CD4-positive, alpha-beta memory T cell (primary cell): ENCODE results near the gene ZXDC. TPM values are rescaled to one million over a fixed set of nuclear protein-coding genes. Genes with fewer than 3 reads are reported as not detected.

Source experiments
- CTCF ChIA-PET: fragments of 350-600 bp; sonication (Branson Sonifier 250); formaldehyde crosslinking; loops from one replicate; lab custom pipeline; 2021; ENCODE audit warnings: inconsistent platforms; ENCODE audit not compliant: partially characterized antibody; lab: Charles Lee
- POLR2A ChIA-PET: fragments of 350-600 bp; sonication (Branson Sonifier 250); formaldehyde crosslinking; loops from one replicate; lab custom pipeline; 2021; ENCODE audit not compliant: partially characterized antibody; lab: Charles Lee
- DNase-seq, 5 donors: peaks; one replicate each; pipeline versions ENCODE4 v3.0.0 to v3.0.0-alpha.2; 2020 to 2022; ENCODE audit warnings: mixed read lengths in 1 of 5
- H3K27ac ChIP-seq: one replicate; pipeline ENCODE4 v1.7.0; 2013; ENCODE audit warnings: low read depth, low read length
- H3K27me3 ChIP-seq: 2 replicates; pipeline ENCODE4 v1.7.0; 2013; ENCODE audit warnings: mild to moderate bottlenecking, low read length, moderate library complexity; ENCODE audit not compliant: insufficient read depth
- H3K36me3 ChIP-seq: 2 replicates; pipeline ENCODE4 v1.7.0; 2013; ENCODE audit warnings: mild to moderate bottlenecking, low read length, moderate library complexity; ENCODE audit not compliant: insufficient read depth
- H3K4me1 ChIP-seq: 2 replicates; pipeline ENCODE4 v1.7.0; 2013; ENCODE audit warnings: mild to moderate bottlenecking, low read length, moderate library complexity; ENCODE audit not compliant: insufficient read depth
- H3K4me3 ChIP-seq, 2 donors: one replicate each; pipeline ENCODE4 v1.7.0; 2013; ENCODE audit warnings: low read length in 2 of 2, mild to moderate bottlenecking in 1 of 2
- H3K9me3 ChIP-seq, 2 donors: one replicate each; pipeline ENCODE4 v1.7.0; 2013; ENCODE audit warnings: low read length in 2 of 2, control low read depth in 1 of 2; ENCODE audit not compliant: control insufficient read depth in 1 of 2
- H3K27ac Mint-ChIP-seq, 7 donors: one replicate each; pipeline ENCODE4 v1.8.0; 2020 to 2021; ENCODE audit warnings: mixed read lengths in 7 of 7, mild to moderate bottlenecking in 6 of 7, inconsistent platforms in 3 of 7, moderate library complexity in 3 of 7
- H3K27me3 Mint-ChIP-seq, 2 donors: one replicate each; pipeline ENCODE4 v1.8.0; 2020 to 2021; ENCODE audit warnings: mixed read lengths in 2 of 2
- H3K36me3 Mint-ChIP-seq, 2 donors: one replicate each; pipeline ENCODE4 v1.8.0; 2020 to 2021; ENCODE audit warnings: mixed read lengths in 2 of 2, inconsistent platforms in 1 of 2, mild to moderate bottlenecking in 1 of 2
- H3K4me1 Mint-ChIP-seq, 4 donors: one replicate each; pipeline ENCODE4 v1.8.0; 2020 to 2021; ENCODE audit warnings: mixed read lengths in 4 of 4, mild to moderate bottlenecking in 1 of 4
- H3K4me3 Mint-ChIP-seq, 8 donors: one replicate each; pipeline ENCODE4 v1.8.0; 2020 to 2021; ENCODE audit warnings: mixed read lengths in 8 of 8, mild to moderate bottlenecking in 7 of 8, moderate library complexity in 6 of 8, inconsistent platforms in 3 of 8
- H3K9me3 Mint-ChIP-seq, 8 donors: one replicate each; pipeline ENCODE4 v1.8.0; 2020 to 2021; ENCODE audit warnings: mixed read lengths in 8 of 8, mild to moderate bottlenecking in 5 of 8, inconsistent platforms in 3 of 8, moderate library complexity in 1 of 8
- intact Hi-C: fragments of 100-400 bp; cut with micrococcal nuclease; formaldehyde crosslinking; loops from one replicate; pipeline ENCODE4 v1.15.1; 2023
- polyA plus RNA-seq, 2 donors: library from polyadenylated mRNA; unstranded; fragments of 300-500 nt; fragmentation: Illumina TruSeq; gene quantifications; one replicate each; pipeline ENCODE4 v1.2.3, GENCODE V29; 2021
- total RNA-seq, 2 experiments: library from RNA; stranded (reverse); gene quantifications; one replicate each; pipeline ENCODE4 v1.2.3, GENCODE V29; 2021

ZXDC gene
- total and polyA plus RNA-seq, 4 experiments from 2014 or later: 10.3 to 66.3 (median 42.9) TPM

GRCh38 chr3:126509597-126510307 is 34.1 kb upstream of the ZXDC start:
- no peak for DNase-seq
- intact Hi-C loops: no loop called here
- CTCF ChIA-PET: interaction anchor here (2.6 kb wide), 1 partner anchor 13 kb away, joined by 14 read pairs; the partner anchor contains the start of gene CHST13
- Mint-ChIP-seq H3K36me3 (no peaks in the 10 kb centered on the region), H3K4me3 (no peak overlapping the region), H3K27me3 (peaks cover 4% of the 10 kb centered on the region in 2 donors), H3K4me1 (no peaks in the 10 kb centered on the region), H3K9me3 (peaks cover 0 to 4% (median 0%) of the 10 kb centered on the region in 8 donors), H3K27ac (no peak overlapping the region)
- no peak overlapping the region for H3K4me3 ChIP-seq
- POLR2A ChIA-PET: no interaction called here
- no peaks in the 10 kb centered on the region for H3K9me3 ChIP-seq
- H3K36me3 ChIP-seq: no peaks in the 10 kb centered on the region
- H3K4me1 ChIP-seq: no peaks in the 10 kb centered on the region
- no peak overlapping the region for H3K27ac ChIP-seq
- H3K27me3 ChIP-seq: no peaks in the 10 kb centered on the region

- H3K9me3 ChIP-seq: no peaks in the 10 kb centered on the region
- no peak overlapping the region for H3K27ac Mint-ChIP-seq
- no peaks in the 10 kb centered on the region for H3K4me1 Mint-ChIP-seq
- H3K9me3 Mint-ChIP-seq: peaks cover 0 to 4% (median 0%) of the 10 kb centered on the region in 8 donors
- intact Hi-C loops: no loop called here
- H3K4me3 Mint-ChIP-seq: no peak overlapping the region
- H3K27me3 ChIP-seq: no peaks in the 10 kb centered on the region
- H3K27me3 Mint-ChIP-seq: peaks cover 4 to 6% of the 10 kb centered on the region in 2 donors
- H3K4me3 ChIP-seq: no peak overlapping the region
- no peaks in the 10 kb centered on the region for H3K36me3 ChIP-seq
- no peak for DNase-seq
- H3K27ac ChIP-seq: no peak overlapping the region
- no peaks in the 10 kb centered on the region for H3K4me1 ChIP-seq
- ChIA-PET POLR2A (no interaction called here), CTCF (interaction anchor here (1.4 kb wide), 1 partner anchor 14 kb away, joined by 6 read pairs; no protein-coding TSS in a partner anchor)
- H3K36me3 Mint-ChIP-seq: no peaks in the 10 kb centered on the region
These were observed 32.9 kb upstream of the ZXDC start for GRCh38 chr3:126508564-126508964.

- no peaks in the 10 kb centered on the region for H3K27me3 ChIP-seq
- DNase-seq: no peak
- H3K4me1 Mint-ChIP-seq: no peaks in the 10 kb centered on the region
- no peaks in the 10 kb centered on the region for H3K36me3 Mint-ChIP-seq
- H3K4me1 ChIP-seq: no peaks in the 10 kb centered on the region
- ChIA-PET CTCF (interaction anchor here (1.4 kb wide), 1 partner anchor 15 kb away, joined by 6 read pairs; no protein-coding TSS in a partner anchor), POLR2A (no interaction called here)
- no peak overlapping the region for H3K27ac ChIP-seq
- H3K9me3 ChIP-seq: no peaks in the 10 kb centered on the region
- H3K9me3 Mint-ChIP-seq: peaks cover 0 to 4% (median 0%) of the 10 kb centered on the region in 8 donors
- peaks cover 4 to 6% of the 10 kb centered on the region in 2 donors for H3K27me3 Mint-ChIP-seq
- no peak overlapping the region for H3K4me3 ChIP-seq
- no peaks in the 10 kb centered on the region for H3K36me3 ChIP-seq
- H3K4me3 Mint-ChIP-seq: no peak overlapping the region
- intact Hi-C loops: no loop called here
- no peak overlapping the region for H3K27ac Mint-ChIP-seq
These were observed 32.2 kb upstream of the ZXDC start for GRCh38 chr3:126507886-126508285.

- intact Hi-C loops: no loop called here
- Histone ChIP-seq H3K9me3 (no peaks in the 10 kb centered on the region), H3K4me3 (no peak overlapping the region), H3K27me3 (no peaks in the 10 kb centered on the region), H3K27ac (no peak overlapping the region), H3K36me3 (no peaks in the 10 kb centered on the region), H3K4me1 (no peaks in the 10 kb centered on the region)
- peaks cover 0 to 4% (median 0%) of the 10 kb centered on the region in 8 donors for H3K9me3 Mint-ChIP-seq
- peaks cover 4 to 6% of the 10 kb centered on the region in 2 donors for H3K27me3 Mint-ChIP-seq
- no peak overlapping the region for H3K4me3 Mint-ChIP-seq
- no peaks in the 10 kb centered on the region for H3K4me1 Mint-ChIP-seq
- H3K27ac Mint-ChIP-seq: no peak overlapping the region
- no peak for DNase-seq
- ChIA-PET POLR2A (no interaction called here), CTCF (interaction anchor here (0.8 kb wide), 1 partner anchor 19 kb away, joined by 3 read pairs; no protein-coding TSS in a partner anchor)
- H3K36me3 Mint-ChIP-seq: no peaks in the 10 kb centered on the region
These were observed 28.0 kb upstream of the ZXDC start for GRCh38 chr3:126503701-126504100.

GRCh38 chr3:126502656-126503055 is 27.0 kb upstream of the ZXDC start:
- DNase-seq: no peak
- Mint-ChIP-seq H3K36me3 (no peaks in the 10 kb centered on the region), H3K27me3 (peaks cover 4 to 6% of the 10 kb centered on the region in 2 donors), H3K4me1 (no peaks in the 10 kb centered on the region), H3K4me3 (no peak overlapping the region), H3K27ac (no peak overlapping the region), H3K9me3 (no peaks in the 10 kb centered on the region)
- Histone ChIP-seq H3K4me3 (no peak overlapping the region), H3K36me3 (no peaks in the 10 kb centered on the region), H3K9me3 (no peaks in the 10 kb centered on the region), H3K27ac (no peak overlapping the region), H3K4me1 (no peaks in the 10 kb centered on the region), H3K27me3 (no peaks in the 10 kb centered on the region)
- intact Hi-C loops: no loop called here
- ChIA-PET POLR2A (no interaction called here), CTCF (interaction anchor here (0.6 kb wide), 1 partner anchor 20 kb away, joined by 3 read pairs; no protein-coding TSS in a partner anchor)

- ChIA-PET CTCF (no interaction called here), POLR2A (no interaction called here)
- Histone ChIP-seq H3K4me1 (no peaks in the 10 kb centered on the region), H3K9me3 (no peaks in the 10 kb centered on the region), H3K27ac (no peak overlapping the region), H3K36me3 (no peaks in the 10 kb centered on the region), H3K27me3 (no peaks in the 10 kb centered on the region), H3K4me3 (no peak overlapping the region)
- DNase-seq: no peak
- Mint-ChIP-seq H3K36me3 (no peaks in the 10 kb centered on the region), H3K9me3 (no peaks in the 10 kb centered on the region), H3K27me3 (peaks cover 4 to 6% of the 10 kb centered on the region in 2 donors), H3K4me1 (no peaks in the 10 kb centered on the region), H3K4me3 (no peak overlapping the region), H3K27ac (no peak overlapping the region)
- intact Hi-C loops: no loop called here
These were observed 26.0 kb upstream of the ZXDC start for GRCh38 chr3:126501736-126502135.

GRCh38 chr3:126501054-126501453 is 25.4 kb upstream of the ZXDC start:
- H3K27ac ChIP-seq: no peak overlapping the region
- H3K27me3 ChIP-seq: no peaks in the 10 kb centered on the region
- no peaks in the 10 kb centered on the region for H3K4me1 ChIP-seq
- H3K36me3 Mint-ChIP-seq: no peaks in the 10 kb centered on the region
- H3K4me3 ChIP-seq: no peak overlapping the region
- ChIA-PET CTCF (no interaction called here), POLR2A (no interaction called here)
- H3K4me1 Mint-ChIP-seq: no peaks in the 10 kb centered on the region
- H3K9me3 Mint-ChIP-seq: no peaks in the 10 kb centered on the region
- H3K9me3 ChIP-seq: no peaks in the 10 kb centered on the region
- no peak for DNase-seq
- intact Hi-C loops: no loop called here
- peaks cover 4 to 6% of the 10 kb centered on the region in 2 donors for H3K27me3 Mint-ChIP-seq
- no peaks in the 10 kb centered on the region for H3K36me3 ChIP-seq
- no peak overlapping the region for H3K27ac Mint-ChIP-seq
- H3K4me3 Mint-ChIP-seq: no peak overlapping the region
